SHP77 (cell line): ENCODE data around the gene RAB7B.

ENCODE experiments used
- DNase-seq, 2 experiments: peaks; one replicate each; lab custom pipeline; 2025; lab: John Stamatoyannopoulos, UW

Gene RAB7B

GRCh38 chr1:205948886-205949285, 54.3 kb downstream of the RAB7B start:
- no peak for DNase-seq

- DNase-seq = no peak
Observed at GRCh38 chr1:205948039-205948438, 55.2 kb downstream of the RAB7B start.

GRCh38 chr1:205947024-205947423, 56.2 kb downstream of the RAB7B start:
- DNase-seq = no peak

- no peak for DNase-seq
Observed at GRCh38 chr1:205945069-205945468, 58.1 kb downstream of the RAB7B start.

GRCh38 chr1:205944525-205944924, 58.7 kb downstream of the RAB7B start:
- DNase-seq = no peak

- DNase-seq = no peak
Observed at GRCh38 chr1:205943245-205943644, 60.0 kb downstream of the RAB7B start, which contains the start of gene SLC26A9. Gene SLC26A9 (minus strand): TSS chr1:205943456. CDS start chr1:205935820, 7,636 bp downstream.

- no peak for DNase-seq
Observed at GRCh38 chr1:205942631-205943159, 60.5 kb downstream of the RAB7B start.

- DNase-seq = no peak
Observed at GRCh38 chr1:205940710-205941109, 62.5 kb downstream of the RAB7B start.

- peak in 1 of 2 experiments; percentile 35 for DNase-seq
Observed at GRCh38 chr1:205939690-205940330, 63.4 kb downstream of the RAB7B start.

- DNase-seq = no peak
Observed at GRCh38 chr1:205938682-205939081, 64.5 kb downstream of the RAB7B start.

GRCh38 chr1:205936846-205937586, 66.2 kb downstream of the RAB7B start:
- no peak for DNase-seq

GRCh38 chr1:205936311-205936710, 66.9 kb downstream of the RAB7B start:
- no peak for DNase-seq

- DNase-seq = no peak
Observed at GRCh38 chr1:205935869-205936268, 67.3 kb downstream of the RAB7B start.

GRCh38 chr1:205934788-205935187, 68.4 kb downstream of the RAB7B start:
- no peak for DNase-seq

- DNase-seq = no peak
Observed at GRCh38 chr1:205933671-205934618, 69.2 kb downstream of the RAB7B start.

GRCh38 chr1:205932776-205933175, 70.4 kb downstream of the RAB7B start:
- DNase-seq = no peak

- DNase-seq = no peak
Observed at GRCh38 chr1:205930799-205931281, 72.4 kb downstream of the RAB7B start.

- no peak for DNase-seq
Observed at GRCh38 chr1:205930195-205930577, 73.0 kb downstream of the RAB7B start.

GRCh38 chr1:205929496-205930194, 73.5 kb downstream of the RAB7B start:
- DNase-seq = no peak

- no peak for DNase-seq
Observed at GRCh38 chr1:205928317-205928716, 74.9 kb downstream of the RAB7B start.

GRCh38 chr1:205927676-205928075, 75.5 kb downstream of the RAB7B start:
- no peak for DNase-seq
